Fibroblast of lung (primary cell): ENCODE data around the gene CHTF18. TPM values are rescaled to one million over a fixed set of nuclear protein-coding genes. Genes with fewer than 3 reads are reported as not detected.

Experiments used
- DNase-seq, 2 donors: peaks; one replicate each; pipeline versions ENCODE4 v3.0.0 to v3.0.0-alpha.2; 2010; ENCODE audit warnings: low read depth in 2 of 2
- H2AFZ ChIP-seq: 2 replicates; pipeline ENCODE4 v1.5.1; 2012; ENCODE audit warnings: low read length, control low read depth, inconsistent platforms
- H3K27ac ChIP-seq: 2 replicates; pipeline ENCODE4 v1.5.1; 2011; ENCODE audit warnings: low read length, control low read depth; ENCODE audit not compliant: insufficient read depth
- H3K27me3 ChIP-seq: 2 replicates; pipeline ENCODE4 v1.5.1; 2011; ENCODE audit warnings: mild to moderate bottlenecking, low read length; ENCODE audit not compliant: control insufficient read depth, insufficient read depth
- H3K36me3 ChIP-seq: 2 replicates; pipeline ENCODE4 v1.5.1; 2011; ENCODE audit warnings: low read length; ENCODE audit not compliant: control insufficient read depth, insufficient read depth
- H3K4me1 ChIP-seq: 2 replicates; pipeline ENCODE4 v1.5.1; 2011; ENCODE audit warnings: low read length; ENCODE audit not compliant: control insufficient read depth, insufficient read depth; ENCODE audit errors: extremely low read depth
- H3K4me2 ChIP-seq: 2 replicates; pipeline ENCODE4 v1.5.1; 2011; ENCODE audit warnings: low read length, control low read depth; ENCODE audit not compliant: insufficient read depth; ENCODE audit errors: extremely low read depth
- H3K4me3 ChIP-seq, 4 experiments: fragments of 200-600 bp in 1 of 4; sonication (generic) in 1 of 4; replicated peaks in 1 of 4; 2 replicates each; pipeline ENCODE4 v1.5.1; 2011 to 2016; ENCODE audit warnings: low read length in 4 of 4, low read depth in 3 of 4, mild to moderate bottlenecking in 3 of 4, control low read depth in 2 of 4, inconsistent platforms in 1 of 4, mixed read lengths in 1 of 4; ENCODE audit not compliant: insufficient read depth in 1 of 4; ENCODE audit errors: control extremely low read depth in 1 of 4
- H3K79me2 ChIP-seq: 2 replicates; pipeline ENCODE4 v1.5.1; 2012; ENCODE audit warnings: mild to moderate bottlenecking, low read length, inconsistent platforms; ENCODE audit not compliant: control insufficient read depth, insufficient read depth
- H3K9ac ChIP-seq: 2 replicates; pipeline ENCODE4 v1.5.1; 2011; ENCODE audit warnings: mild to moderate bottlenecking, low read length, control low read depth; ENCODE audit not compliant: insufficient read depth
- H3K9me3 ChIP-seq: 2 replicates; pipeline ENCODE4 v1.5.1; 2012; ENCODE audit warnings: low read depth, low read length; ENCODE audit not compliant: control insufficient read depth, insufficient read depth
- H4K20me1 ChIP-seq: 2 replicates; pipeline ENCODE4 v1.5.1; 2011; ENCODE audit warnings: low read length; ENCODE audit not compliant: control insufficient read depth, insufficient read depth; ENCODE audit errors: extremely low read depth
- CTCF ChIP-seq, 2 donors: IDR thresholded peaks in 1 of 2; conservative IDR thresholded peaks in 1 of 2; 1 replicate in 1 of 2; 2 replicates in 1 of 2; pipeline ENCODE4 v1.5.1; 2011 to 2012; ENCODE audit warnings: low read length in 2 of 2, control low read depth in 1 of 2, inconsistent platforms in 1 of 2, low read depth in 1 of 2, mild to moderate bottlenecking in 1 of 2
- EZH2 ChIP-seq: IDR thresholded peaks from 2 replicates; pipeline ENCODE4 v1.5.1; 2012; ENCODE audit warnings: low read length, control low read depth, mild to moderate bottlenecking; ENCODE audit errors: missing control alignments
- polyA plus RNA-seq, 2 donors: library from polyadenylated mRNA; depleted of rRNA in 1 of 2; stranded (reverse) in 1 of 2; unstranded in 1 of 2; fragments of >200 nt; gene quantifications; 2 replicates each; pipeline ENCODE4 v1.2.1, GENCODE V29; 2011 to 2012; ENCODE audit warnings: missing spikeins in 1 of 2
- total RNA-seq: library from RNA; depleted of rRNA; stranded (reverse); fragments of >200 nt; gene quantifications from 2 replicates; pipeline ENCODE4 v1.2.1, GENCODE V29; 2014

Gene CHTF18
- total and polyA plus RNA-seq, 2 donors (not counting 1 experiment from before 2014, with no cell fraction given), result 1.1 to 4.3 TPM

- Histone ChIP-seq H3K4me2 (no peak overlapping the region), H3K4me1 (no peaks in the 10 kb centered on the region), H2AFZ (no peak overlapping the region), H3K36me3 (no peaks in the 10 kb centered on the region), H4K20me1 (no peaks in the 10 kb centered on the region), H3K27me3 (peaks cover 19% of the 10 kb centered on the region), H3K79me2 (no peaks in the 10 kb centered on the region), H3K9me3 (no peaks in the 10 kb centered on the region), H3K27ac (no peak overlapping the region), H3K9ac (no peak overlapping the region), H3K4me3 (no peak overlapping the region)
- DNase-seq, result no peak
- TF ChIP-seq CTCF (conservative IDR thresholded peaks at IDR 0.05 in 1 of 2, IDR thresholded peaks at IDR 0.05 in 1 of 2; ENCODE audit: low read depth in 1 of 2, low read length in 2 of 2), result no peak
- TF ChIP-seq EZH2, result no peak
Observed at GRCh38 chr16:801584-802363, 13.4 kb downstream of the CHTF18 start.

- Histone ChIP-seq H2AFZ (no peak overlapping the region), H3K36me3 (no peaks in the 10 kb centered on the region), H3K4me1 (no peaks in the 10 kb centered on the region), H4K20me1 (no peaks in the 10 kb centered on the region), H3K9me3 (no peaks in the 10 kb centered on the region), H3K27ac (no peak overlapping the region), H3K79me2 (no peaks in the 10 kb centered on the region), H3K4me2 (no peak overlapping the region), H3K9ac (no peak overlapping the region), H3K27me3 (peaks cover 19% of the 10 kb centered on the region), H3K4me3 (no peak overlapping the region)
- no peak for DNase-seq
- no peak for TF ChIP-seq CTCF (conservative IDR thresholded peaks at IDR 0.05 in 1 of 2, IDR thresholded peaks at IDR 0.05 in 1 of 2; ENCODE audit: low read depth in 1 of 2, low read length in 2 of 2)
- no peak for TF ChIP-seq EZH2
Observed at GRCh38 chr16:802461-802860, 14.0 kb downstream of the CHTF18 start.

GRCh38 chr16:802914-803753 lies 14.7 kb downstream of the CHTF18 start:
- no peak overlapping the region for H3K9ac ChIP-seq
- no peak for TF ChIP-seq EZH2
- no peak for TF ChIP-seq CTCF (conservative IDR thresholded peaks at IDR 0.05 in 1 of 2, IDR thresholded peaks at IDR 0.05 in 1 of 2; ENCODE audit: low read depth in 1 of 2, low read length in 2 of 2)
- peaks cover 19% of the 10 kb centered on the region for H3K27me3 ChIP-seq
- H2AFZ ChIP-seq, result no peak overlapping the region
- no peaks in the 10 kb centered on the region for H3K9me3 ChIP-seq
- no peaks in the 10 kb centered on the region for H3K36me3 ChIP-seq
- no peaks in the 10 kb centered on the region for H3K4me1 ChIP-seq
- H3K4me2 ChIP-seq, result no peak overlapping the region
- H3K27ac ChIP-seq, result no peak overlapping the region
- H3K4me3 ChIP-seq, result no peak overlapping the region
- no peaks in the 10 kb centered on the region for H3K79me2 ChIP-seq
- DNase-seq, result no peak
- H4K20me1 ChIP-seq, result no peaks in the 10 kb centered on the region
